ENCODE data around the gene KCTD11. TPM values are rescaled to one million over a fixed set of nuclear protein-coding genes. Genes with fewer than 3 reads are reported as not detected.
"Not testable (repeated sequence)": the region's sequence is repeated elsewhere in the genome, so short reads cannot be mapped to it uniquely, and the experiment has no call there.

Gene KCTD11
- total and polyA plus RNA-seq, 7 donors = 2.9 to 13.2 (median 5.1) TPM

GRCh38 chr17:7329374-7329996, 22.5 kb upstream of the KCTD11 start:
- 0% methylated on average over 40 to 43 of the region's 43 CpGs for WGBS, 3 donors
- ATAC-seq (peak; percentile 86 to 93 (median 91)), DNase-seq (peak; percentile 99)
- Histone ChIP-seq H3K27me3 (ENCODE audit: insufficient read depth in 3 of 3, low read length in 2 of 3) (no peaks in the 10 kb centered on the region), H3K27ac (peak overlapping the region; percentile 92), H3K36me3 (ENCODE audit: insufficient read depth in 1 of 2, low read depth in 1 of 2) (peaks cover 0 to 26% of the 10 kb centered on the region in 2 donors), H3K4me3 (peak overlapping the region; percentile 95), H3K9me3 (no peaks in the 10 kb centered on the region), H3K4me1 (peaks cover 12% of the 10 kb centered on the region)
- TF ChIP-seq CTCF (IDR thresholded peaks at IDR 0.05) = no peak
- intact Hi-C loops (cut with DNase I) = no loop called here

- H3K4me3 ChIP-seq = peak overlapping the region; percentile 95
- H3K27me3 ChIP-seq (ENCODE audit: insufficient read depth in 3 of 3, low read length in 2 of 3) = peaks cover 0 to 2% (median 0%) of the 10 kb centered on the region in 3 donors
- no peaks in the 10 kb centered on the region for H3K9me3 ChIP-seq
- WGBS, 3 donors = 0 to 1% (median 1%) methylated on average over 33 to 34 of the region's 34 CpGs
- peak overlapping the region; percentile 92 for H3K27ac ChIP-seq
- DNase-seq = peak; percentile 80 to 88
- ATAC-seq = peak; percentile 58 to 71 (median 60)
- H3K4me1 ChIP-seq = peaks cover 12% of the 10 kb centered on the region
- TF ChIP-seq CTCF (IDR thresholded peaks at IDR 0.05) = no peak
- peaks cover 0 to 20% of the 10 kb centered on the region in 2 donors for H3K36me3 ChIP-seq (ENCODE audit: insufficient read depth in 1 of 2, low read depth in 1 of 2)
- intact Hi-C loops (cut with DNase I) = no loop called here
Observed at GRCh38 chr17:7329997-7330637, 21.8 kb upstream of the KCTD11 start.

- DNase-seq (no peak), ATAC-seq (no peak)
- peak overlapping the region; percentile 92 for H3K27ac ChIP-seq
- H3K9me3 ChIP-seq = no peaks in the 10 kb centered on the region
- intact Hi-C loops (cut with DNase I) = no loop called here
- peaks cover 12% of the 10 kb centered on the region for H3K4me1 ChIP-seq
- TF ChIP-seq CTCF (IDR thresholded peaks at IDR 0.05) = no peak
- WGBS, 3 donors = 57 to 66% (median 63%) methylated on average over 13 of the region's 13 CpGs
- peak overlapping the region; percentile 95 for H3K4me3 ChIP-seq
- peaks cover 0 to 4% (median 0%) of the 10 kb centered on the region in 3 donors for H3K27me3 ChIP-seq (ENCODE audit: insufficient read depth in 3 of 3, low read length in 2 of 3)
- H3K36me3 ChIP-seq (ENCODE audit: insufficient read depth in 1 of 2, low read depth in 1 of 2) = peaks cover 0 to 14% of the 10 kb centered on the region in 2 donors
Observed at GRCh38 chr17:7330638-7331015, 21.3 kb upstream of the KCTD11 start.

- Histone ChIP-seq H3K4me3 (no peak overlapping the region), H3K27me3 (ENCODE audit: insufficient read depth in 3 of 3, low read length in 2 of 3) (peaks cover 0 to 11% (median 4%) of the 10 kb centered on the region in 3 donors), H3K4me1 (peaks cover 12% of the 10 kb centered on the region), H3K9me3 (no peaks in the 10 kb centered on the region), H3K36me3 (ENCODE audit: insufficient read depth in 1 of 2, low read depth in 1 of 2) (no peaks in the 10 kb centered on the region), H3K27ac (no peak overlapping the region)
- DNase-seq (no peak), ATAC-seq (no peak)
- no peak for TF ChIP-seq CTCF (IDR thresholded peaks at IDR 0.05)
- intact Hi-C loops (cut with DNase I) = no loop called here
- 51 to 65% (median 63%) methylated on average over 7 of the region's 7 CpGs for WGBS, 3 donors
Observed at GRCh38 chr17:7332111-7332510, 19.9 kb upstream of the KCTD11 start.

GRCh38 chr17:7332600-7333069, 19.3 kb upstream of the KCTD11 start:
- H3K4me1 ChIP-seq; ATAC-seq; H3K9me3 ChIP-seq; H3K27ac ChIP-seq; H3K36me3 ChIP-seq (ENCODE audit: insufficient read depth in 1 of 2, low read depth in 1 of 2); intact Hi-C loops (cut with DNase I); H3K4me3 ChIP-seq; DNase-seq: not testable (repeated sequence)
- H3K27me3 ChIP-seq (ENCODE audit: insufficient read depth in 3 of 3, low read length in 2 of 3) = peaks cover 0 to 11% (median 4%) of the 10 kb centered on the region in 3 donors
- 53 to 57% (median 54%) methylated on average over 14 of the region's 14 CpGs for WGBS, 3 donors

Data from psoas muscle (tissue), 8 donors.